DOHH2 (cell line): Measurements from ENCODE around the gene GPSM3.

Experiments used
- CTCF ChIP-seq: fragments of 200-600 bp; sonication (generic); IDR thresholded peaks from one replicate; pipeline ENCODE4 v1.5.1; 2014; ENCODE audit warnings: antibody characterized with exemption, mild to moderate bottlenecking, low read depth, low read length; ENCODE audit not compliant: poor library complexity, severe bottlenecking
- EZH2phosphoT487 ChIP-seq: fragments of 200-600 bp; sonication (generic); IDR thresholded peaks from 2 replicates; pipeline ENCODE4 v1.6.1; 2017; ENCODE audit warnings: borderline replicate concordance, mild to moderate bottlenecking, antibody characterized with exemption, low read length, moderate library complexity, mixed read lengths

GRCh38 chr6:32182555-32182981 lies 9.9 kb downstream of the GPSM3 start:
- no peak for TF ChIP-seq CTCF
- TF ChIP-seq EZH2phosphoT487: no peak
